ENCODE measurements around the gene ATP6V1A.

- no peak for TF ChIP-seq CTCF (IDR thresholded peaks at IDR 0.05; ENCODE audit: poor library complexity)
- TF ChIP-seq EZH2phosphoT487 (IDR thresholded peaks at IDR 0.05; ENCODE audit: low read depth, severe bottlenecking, unreplicated experiment) = no peak
Measured at GRCh38 chr3:113717308-113717707, 29.5 kb upstream of the ATP6V1A start.
